Gastroesophageal sphincter (tissue), 4 donors: ENCODE data around the gene DGKG. TPM values are rescaled to one million over a fixed set of nuclear protein-coding genes. Genes with fewer than 3 reads are reported as not detected.

ENCODE experiments used
- ATAC-seq: fragments of 150-250 bp; one replicate; pipeline ENCODE4 v1.9.1; 2016; ENCODE audit warnings: mild to moderate bottlenecking, moderate library complexity
- H3K27ac ChIP-seq, 4 donors: fragments of 200-600 bp; sonication (generic) in 3 of 4; 1 replicate in 3 of 4; 2 replicates in 1 of 4; pipeline ENCODE4 v1.5.1; 2016 to 2019
- H3K27me3 ChIP-seq: fragments of 200-600 bp; sonication (generic); one replicate; pipeline ENCODE4 v1.5.1; 2019
- H3K36me3 ChIP-seq, 2 donors: fragments of 200-600 bp; sonication (generic); one replicate each; pipeline ENCODE4 v1.5.1; 2019; ENCODE audit warnings: control low read depth in 1 of 2
- H3K4me1 ChIP-seq, 3 donors: fragments of 200-600 bp; sonication (generic); 1 replicate in 2 of 3; 2 replicates in 1 of 3; pipeline ENCODE4 v1.5.1; 2016 to 2019; ENCODE audit warnings: control low read depth in 2 of 3
- H3K4me3 ChIP-seq, 2 donors: fragments of 200-600 bp; sonication (generic); one replicate each; pipeline ENCODE4 v1.5.1; 2019; ENCODE audit warnings: mild to moderate bottlenecking in 1 of 2, moderate library complexity in 1 of 2
- H3K9me3 ChIP-seq, 3 donors: fragments of 200-600 bp; sonication (generic); one replicate each; pipeline ENCODE4 v1.5.1; 2017 to 2019; ENCODE audit warnings: control low read depth in 2 of 3
- EP300 ChIP-seq: sonication (generic); formaldehyde crosslinking; IDR thresholded peaks from one replicate; pipeline ENCODE4 v1.6.1; 2017; ENCODE audit warnings: antibody characterized with exemption, mild to moderate bottlenecking
- POLR2A ChIP-seq, 2 donors: fragments of 450-650 bp; IDR thresholded peaks; one replicate each; pipeline ENCODE4 v1.6.1; 2017; ENCODE audit warnings: antibody characterized with exemption in 2 of 2, mild to moderate bottlenecking in 2 of 2, moderate library complexity in 1 of 2
- POLR2AphosphoS5 ChIP-seq: sonication (generic); formaldehyde crosslinking; IDR thresholded peaks from one replicate; pipeline ENCODE4 v1.6.1; 2017; ENCODE audit warnings: antibody characterized with exemption
- WGBS, 2 donors: methylation state at CpG; one replicate each; pipeline ENCODE4 v1.1.5; 2018; ENCODE audit warnings: low coverage in 1 of 2; 5-methylcytosine and 5-hydroxymethylcytosine counted together
- total RNA-seq, 4 donors: library from RNA; depleted of rRNA; stranded (reverse); fragments of >200 nt; gene quantifications; one replicate each; pipeline ENCODE4 v1.1.0, GENCODE V29; 2016
- TF ChIP-seq, protein P1 (sequence below), 4 experiments: fragments of 200-600 bp in 2 of 4; fragments of 450-650 bp in 2 of 4; sonication (generic) in 1 of 4; IDR thresholded peaks; one replicate each; pipeline ENCODE4 v1.5.1; 2017 to 2019; ENCODE audit warnings: antibody characterized with exemption in 4 of 4, mild to moderate bottlenecking in 2 of 4, moderate library complexity in 2 of 4

Gene DGKG
- total RNA-seq, 4 donors from 2014 or later = 46.3 to 134 (median 90.4) TPM

DNA sequence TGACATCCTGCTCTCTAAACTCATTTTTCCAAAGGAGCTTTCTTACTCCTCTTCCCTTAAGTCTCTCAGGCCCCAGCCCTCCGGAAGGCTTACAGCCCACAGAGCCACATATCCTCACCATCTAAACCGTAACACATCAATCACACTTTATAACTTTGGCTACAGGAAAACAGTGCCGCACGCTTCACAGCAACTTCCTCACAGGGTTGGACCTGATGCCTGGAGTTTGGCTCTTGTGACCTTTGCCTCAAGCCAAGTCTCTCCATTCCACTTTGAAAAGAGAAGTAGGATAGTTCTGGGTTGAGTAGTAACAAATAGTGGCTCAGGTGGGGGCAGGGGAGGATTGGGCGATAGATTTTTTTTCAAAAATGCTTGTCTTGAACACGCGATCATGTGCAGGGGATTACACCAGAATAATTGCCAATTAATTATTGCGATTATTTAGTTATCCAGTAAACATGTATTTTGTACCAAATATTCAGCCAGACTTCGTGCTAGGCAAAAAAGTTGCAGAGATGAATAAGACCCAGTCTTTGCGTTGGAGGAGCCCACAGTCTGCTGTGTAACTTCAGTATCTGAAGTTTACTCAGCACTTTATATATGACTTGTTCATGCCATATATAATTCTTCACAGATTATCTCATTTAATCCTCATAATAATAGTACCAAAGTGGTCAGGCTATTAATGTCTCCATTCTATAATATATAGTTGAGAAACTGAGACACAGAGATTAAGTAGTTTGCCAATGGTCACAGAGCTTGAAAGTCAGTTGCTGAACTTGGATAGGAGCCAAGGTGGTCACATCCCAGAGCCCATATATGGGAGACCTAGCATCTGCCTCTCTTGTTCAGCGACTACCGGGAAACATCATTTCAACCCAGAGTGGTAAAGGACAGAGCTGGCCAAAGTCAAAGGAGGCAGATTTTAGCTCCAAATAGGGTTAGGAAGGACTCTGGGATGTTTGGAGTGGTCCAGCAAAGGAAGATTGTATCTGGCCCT, 250.8 kb downstream of the DGKG start:
- TF ChIP-seq, protein P1, sequence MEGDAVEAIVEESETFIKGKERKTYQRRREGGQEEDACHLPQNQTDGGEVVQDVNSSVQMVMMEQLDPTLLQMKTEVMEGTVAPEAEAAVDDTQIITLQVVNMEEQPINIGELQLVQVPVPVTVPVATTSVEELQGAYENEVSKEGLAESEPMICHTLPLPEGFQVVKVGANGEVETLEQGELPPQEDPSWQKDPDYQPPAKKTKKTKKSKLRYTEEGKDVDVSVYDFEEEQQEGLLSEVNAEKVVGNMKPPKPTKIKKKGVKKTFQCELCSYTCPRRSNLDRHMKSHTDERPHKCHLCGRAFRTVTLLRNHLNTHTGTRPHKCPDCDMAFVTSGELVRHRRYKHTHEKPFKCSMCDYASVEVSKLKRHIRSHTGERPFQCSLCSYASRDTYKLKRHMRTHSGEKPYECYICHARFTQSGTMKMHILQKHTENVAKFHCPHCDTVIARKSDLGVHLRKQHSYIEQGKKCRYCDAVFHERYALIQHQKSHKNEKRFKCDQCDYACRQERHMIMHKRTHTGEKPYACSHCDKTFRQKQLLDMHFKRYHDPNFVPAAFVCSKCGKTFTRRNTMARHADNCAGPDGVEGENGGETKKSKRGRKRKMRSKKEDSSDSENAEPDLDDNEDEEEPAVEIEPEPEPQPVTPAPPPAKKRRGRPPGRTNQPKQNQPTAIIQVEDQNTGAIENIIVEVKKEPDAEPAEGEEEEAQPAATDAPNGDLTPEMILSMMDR (IDR thresholded peaks at IDR 0.05) = no peak
- TF ChIP-seq POLR2A (IDR thresholded peaks at IDR 0.05) (no peak), EP300 (no peak), POLR2AphosphoS5 (no peak)
- H3K36me3 ChIP-seq = no peaks in the 10 kb centered on the region
- H3K4me3 ChIP-seq = no peak overlapping the region
- no peak for ATAC-seq
- no peaks in the 10 kb centered on the region for H3K9me3 ChIP-seq
- whole genome bisulfite sequencing, 2 donors = 66 to 72% methylated on average over 6 to 11 of the region's 12 CpGs
- peaks cover 5% of the 10 kb centered on the region for H3K27me3 ChIP-seq
- no peak overlapping the region for H3K27ac ChIP-seq
- peaks cover 3 to 40% (median 4%) of the 10 kb centered on the region in 3 donors for H3K4me1 ChIP-seq

DNA sequence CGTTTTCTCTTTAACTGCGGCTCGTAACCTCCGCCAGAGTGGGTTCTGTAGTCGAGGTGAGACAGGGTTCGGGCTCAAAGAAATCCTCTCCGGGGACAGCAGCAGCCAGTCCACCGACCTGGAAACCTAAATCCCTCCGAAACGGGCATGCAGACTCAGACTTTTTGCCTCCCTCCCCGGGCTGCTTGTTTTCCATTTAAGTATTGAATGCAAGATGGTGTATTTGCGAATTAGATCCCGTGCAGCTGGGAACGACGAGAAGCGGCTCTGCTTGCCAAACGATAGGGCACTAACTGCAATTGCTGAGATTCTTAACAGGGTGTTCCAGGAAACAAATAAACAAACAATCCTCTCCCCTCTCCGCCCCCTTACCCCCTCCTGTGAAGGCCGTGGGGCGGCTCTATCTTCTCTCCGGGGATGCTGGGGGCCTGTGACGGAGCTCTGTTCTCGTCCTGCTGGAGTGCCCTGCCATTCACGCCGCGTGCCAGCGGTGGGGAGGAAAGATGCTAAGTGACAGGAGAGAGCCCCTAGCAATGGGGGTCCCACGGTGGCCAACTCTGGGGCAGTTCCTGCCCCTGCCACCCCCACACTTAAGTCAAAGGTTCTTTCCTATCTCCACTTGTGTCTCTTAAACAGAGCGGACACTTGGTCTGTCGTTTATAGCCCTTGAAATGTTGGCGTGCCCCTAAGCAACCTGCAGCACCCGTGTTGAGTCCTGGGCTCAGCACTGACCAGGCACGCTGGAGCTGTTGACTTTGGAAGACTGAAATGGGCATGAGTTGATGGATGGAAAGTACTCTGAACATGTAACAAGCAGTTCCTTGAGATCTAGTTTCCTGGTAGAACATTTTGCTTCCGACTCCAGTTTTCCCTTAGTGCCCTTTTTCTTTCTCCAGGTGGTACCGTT, 251.9 kb downstream of the DGKG start:
- Histone ChIP-seq H3K27ac (peak overlapping the region; percentile 4 to 79 (median 77)), H3K4me3 (peak overlapping the region; percentile 46 to 77), H3K27me3 (peaks cover 5% of the 10 kb centered on the region), H3K4me1 (peaks cover 3 to 40% (median 4%) of the 10 kb centered on the region in 3 donors), H3K36me3 (no peaks in the 10 kb centered on the region), H3K9me3 (no peaks in the 10 kb centered on the region)
- TF ChIP-seq POLR2AphosphoS5 = peak; percentile 16
- TF ChIP-seq, protein P1 (IDR thresholded peaks at IDR 0.05) = no peak
- no peak for TF ChIP-seq EP300
- no peak for TF ChIP-seq POLR2A (IDR thresholded peaks at IDR 0.05)
- ATAC-seq = no peak
- 5 to 9% methylated on average over 9 to 24 of the region's 35 CpGs for WGBS, 2 donors

DNA sequence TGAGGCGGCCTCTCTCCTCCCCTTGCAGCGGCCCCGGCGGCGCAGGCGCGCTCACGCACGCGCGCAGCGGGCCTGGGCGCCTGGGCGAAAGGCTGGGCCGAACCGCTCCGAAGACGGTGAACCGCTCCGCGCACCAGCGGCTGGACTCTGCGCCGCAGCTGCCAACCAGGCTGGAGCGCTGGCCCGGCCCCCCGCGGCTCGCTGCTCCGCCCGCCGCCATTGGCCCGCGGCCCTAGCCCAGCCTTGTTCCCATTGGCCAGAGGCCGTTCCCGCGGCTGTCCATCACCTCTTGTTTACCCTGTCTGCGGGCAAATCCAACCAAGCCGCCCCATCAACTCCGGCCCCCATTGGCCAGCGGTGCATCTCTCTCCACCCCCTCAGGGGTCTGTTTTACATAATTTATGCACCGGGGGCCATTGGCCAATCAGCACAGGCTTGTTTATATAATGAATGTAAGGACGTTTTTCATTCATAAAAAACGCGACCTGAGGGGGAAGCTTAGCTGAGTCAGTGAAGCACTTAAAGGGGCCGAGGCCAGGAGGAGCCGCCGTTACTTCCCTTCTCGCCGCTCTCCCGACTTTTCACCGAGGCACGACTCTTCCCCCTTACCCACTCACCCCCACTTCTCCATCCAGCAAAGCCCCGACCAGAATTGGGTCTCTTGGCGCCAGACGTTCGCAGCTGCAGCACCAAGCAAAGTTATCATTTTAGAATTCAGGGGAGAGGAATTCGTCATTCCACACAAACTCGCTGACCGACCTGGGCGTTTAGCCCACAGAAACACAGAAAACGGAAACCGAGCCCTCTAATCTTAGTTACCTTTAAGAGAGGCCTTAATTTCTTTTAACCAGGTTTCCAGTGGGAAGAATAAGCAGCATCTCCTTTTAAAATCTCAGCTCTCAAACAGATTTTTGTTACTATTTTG, 252.8 kb downstream of the DGKG start, which contains the start of gene ETV5:
ETV5 (minus strand) TSS at position 149 of the 925 bp plus-strand sequence. CDS start 3,221 bp downstream, outside the sequence.
- Histone ChIP-seq H3K27ac (peak within 1 kb of the TSS; percentile 26 to 88 (median 85)), H3K27me3 (peaks cover 5% of the 10 kb centered on the region), H3K4me1 (peaks cover 3 to 40% (median 4%) of the 10 kb centered on the region in 3 donors), H3K36me3 (no peaks in the 10 kb centered on the region), H3K9me3 (no peaks in the 10 kb centered on the region), H3K4me3 (peak within 1 kb of the TSS; percentile 52 to 77)
- peak; percentile 98 for ATAC-seq
- peak; percentile 79 for TF ChIP-seq POLR2AphosphoS5
- TF ChIP-seq, protein P1 (IDR thresholded peaks at IDR 0.05) = peak in 3 of 4 experiments; percentile 25 to 32 (median 25)
- peak; percentile 60 to 80 for TF ChIP-seq POLR2A (IDR thresholded peaks at IDR 0.05)
- TF ChIP-seq EP300 = no peak
- 0 to 2% methylated on average over 8 to 22 of the region's 63 CpGs for WGBS, 2 donors
